Kidney (tissue), 14 donors: ENCODE results near the gene HHIPL2. TPM values are rescaled to one million over a fixed set of nuclear protein-coding genes. Genes with fewer than 3 reads are reported as not detected.

Experiments
- DNase-seq, 5 donors: peaks; one replicate each; pipeline ENCODE4 v3.0.0-alpha.2; 2013 to 2020
- FAIRE-seq: peaks from 2 replicates; lab custom pipeline; 2012; peaks lifted over from hg19 to GRCh38; lab: Jason Lieb, UNC
- H3K27ac ChIP-seq, 2 donors: one replicate each; pipeline ENCODE4 v1.7.0; 2013; ENCODE audit warnings: low read depth in 2 of 2, low read length in 2 of 2, inconsistent platforms in 1 of 2
- H3K27me3 ChIP-seq: one replicate; pipeline ENCODE4 v1.7.1; 2013; ENCODE audit warnings: low read length, inconsistent platforms; ENCODE audit not compliant: control insufficient read depth, insufficient read depth
- H3K36me3 ChIP-seq, 3 donors: one replicate each; pipeline versions ENCODE4 v1.7.0 to v1.7.1; 2013; ENCODE audit warnings: low read length in 3 of 3, control low read depth in 1 of 3, inconsistent platforms in 1 of 3; ENCODE audit not compliant: insufficient read depth in 3 of 3, control insufficient read depth in 2 of 3
- H3K4me1 ChIP-seq, 3 donors: one replicate each; pipeline versions ENCODE4 v1.7.0 to v1.7.1; 2013; ENCODE audit warnings: low read length in 3 of 3, inconsistent platforms in 1 of 3, low read depth in 1 of 3; ENCODE audit not compliant: control insufficient read depth in 2 of 3, insufficient read depth in 2 of 3
- H3K4me3 ChIP-seq, 3 donors: one replicate each; pipeline versions ENCODE4 v1.7.0 to v1.8.1; 2013; ENCODE audit warnings: low read length in 3 of 3, control low read depth in 1 of 3, inconsistent platforms in 1 of 3
- H3K9ac ChIP-seq, 3 donors: one replicate each; pipeline versions ENCODE4 v1.7.0 to v1.7.1; 2013; ENCODE audit warnings: low read length in 3 of 3, control low read depth in 1 of 3, inconsistent platforms in 1 of 3
- H3K9me3 ChIP-seq, 3 donors: one replicate each; pipeline versions ENCODE4 v1.7.0 to v1.7.1; 2013; ENCODE audit warnings: low read length in 3 of 3, control low read depth in 1 of 3, inconsistent platforms in 1 of 3; ENCODE audit not compliant: control insufficient read depth in 2 of 3, insufficient read depth in 1 of 3
- intact Hi-C: fragments of 100-400 bp; cut with DNase I; formaldehyde crosslinking; loops from one replicate; pipeline ENCODE4 v1.11.1; 2022
- polyA plus RNA-seq: library from polyadenylated mRNA; stranded (reverse); fragments of 350-450 nt; fragmentation: Illumina TruSeq; extraction: RNeasy Lipid Tissue Mini Kit (QIAGEN cat#74804); gene quantifications from one replicate; pipeline ENCODE4 v1.2.3, GENCODE V29; 2014; ENCODE audit warnings: low read depth, low replicate concordance; ENCODE audit not compliant: insufficient read depth
- total RNA-seq: library from RNA; stranded (reverse); fragmentation: NEBNext Ultra II Directional; extraction: Animal tissue kit (Norgen Biotek cat#: 25700); gene quantifications from one replicate; pipeline ENCODE4 v1.2.1, GENCODE V29; 2021
- TF ChIP-seq, protein P1 (sequence below): IDR thresholded peaks from 3 replicates; pipeline ENCODE4 v1.5.1; 2012; ENCODE audit warnings: mild to moderate bottlenecking, moderate library complexity, borderline replicate concordance; ENCODE audit not compliant: insufficient read depth; ENCODE audit errors: extremely low read depth
- donor health status: control.
- donor health status: control.
- donor health status: control.
- donor health status: control.
- donor health status: control.
- donor health status: DM: yes; HTN: yes; CAD: no.
- donor health status: Normal renal cell carcinoma (clear cell type).

The HHIPL2 gene
- total and polyA plus RNA-seq, 2 donors from 2014 or later: 0.09 TPM; not detected in 1

DNA sequence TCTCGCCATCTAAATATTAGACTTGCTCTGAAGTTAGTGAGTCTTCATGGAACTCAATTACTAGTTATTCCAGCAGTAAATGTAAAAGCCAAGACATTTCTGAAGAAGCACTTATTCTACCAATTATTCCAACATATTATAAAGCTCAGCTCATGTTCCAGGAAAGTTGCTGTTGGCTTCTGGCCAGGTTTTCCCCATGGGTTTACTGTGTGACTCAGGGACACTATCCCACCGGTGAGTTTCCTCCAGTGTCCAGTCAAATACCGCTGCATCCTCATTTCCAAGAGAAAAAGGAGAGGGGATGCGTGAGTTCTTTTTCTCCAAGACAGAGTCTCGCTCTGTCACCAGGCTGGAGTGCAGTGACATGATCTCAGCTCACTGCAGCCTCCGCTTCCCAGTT lies 9.2 kb upstream of the HHIPL2 start:
- Histone ChIP-seq H3K4me1 (no peaks in the 10 kb centered on the region), H3K27me3 (no peaks in the 10 kb centered on the region), H3K27ac (no peak overlapping the region), H3K9me3 (no peaks in the 10 kb centered on the region), H3K36me3 (peaks cover 4 to 11% (median 8%) of the 10 kb centered on the region in 3 donors), H3K4me3 (no peak overlapping the region), H3K9ac (no peak overlapping the region)
- DNase-seq (no peak), FAIRE-seq (no peak)
- TF ChIP-seq, protein P1, sequence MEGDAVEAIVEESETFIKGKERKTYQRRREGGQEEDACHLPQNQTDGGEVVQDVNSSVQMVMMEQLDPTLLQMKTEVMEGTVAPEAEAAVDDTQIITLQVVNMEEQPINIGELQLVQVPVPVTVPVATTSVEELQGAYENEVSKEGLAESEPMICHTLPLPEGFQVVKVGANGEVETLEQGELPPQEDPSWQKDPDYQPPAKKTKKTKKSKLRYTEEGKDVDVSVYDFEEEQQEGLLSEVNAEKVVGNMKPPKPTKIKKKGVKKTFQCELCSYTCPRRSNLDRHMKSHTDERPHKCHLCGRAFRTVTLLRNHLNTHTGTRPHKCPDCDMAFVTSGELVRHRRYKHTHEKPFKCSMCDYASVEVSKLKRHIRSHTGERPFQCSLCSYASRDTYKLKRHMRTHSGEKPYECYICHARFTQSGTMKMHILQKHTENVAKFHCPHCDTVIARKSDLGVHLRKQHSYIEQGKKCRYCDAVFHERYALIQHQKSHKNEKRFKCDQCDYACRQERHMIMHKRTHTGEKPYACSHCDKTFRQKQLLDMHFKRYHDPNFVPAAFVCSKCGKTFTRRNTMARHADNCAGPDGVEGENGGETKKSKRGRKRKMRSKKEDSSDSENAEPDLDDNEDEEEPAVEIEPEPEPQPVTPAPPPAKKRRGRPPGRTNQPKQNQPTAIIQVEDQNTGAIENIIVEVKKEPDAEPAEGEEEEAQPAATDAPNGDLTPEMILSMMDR: no peak
- intact Hi-C loops: no loop called here

DNA sequence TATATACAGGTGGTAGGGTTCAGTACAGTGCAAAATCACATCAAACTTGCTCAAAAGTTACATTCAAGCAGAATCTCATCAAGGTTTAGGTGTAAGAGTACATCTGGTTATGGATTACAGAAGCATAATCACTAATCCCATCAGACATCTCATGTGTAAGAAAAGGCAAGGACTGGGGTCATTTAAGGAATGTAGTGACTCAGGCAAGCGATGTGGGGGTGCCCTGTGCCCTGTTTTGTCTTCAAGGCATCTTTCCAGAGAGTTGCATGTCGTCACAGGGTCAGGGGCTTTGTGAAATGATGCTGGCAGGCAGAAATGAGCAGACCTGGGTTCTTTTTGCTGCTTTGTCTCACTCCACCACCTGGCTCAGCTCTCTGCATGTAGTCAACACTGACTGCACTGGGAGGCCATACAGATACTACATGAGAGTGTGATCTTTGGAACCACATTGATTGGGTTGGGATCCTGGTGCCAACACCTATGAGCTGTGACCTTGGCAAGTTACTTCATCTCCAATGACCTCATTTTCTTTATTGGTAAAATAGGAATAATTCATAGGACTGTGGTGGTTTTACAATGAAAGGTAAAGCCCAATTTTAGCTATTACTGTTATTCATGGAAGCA lies 8.2 kb upstream of the HHIPL2 start:
- FAIRE-seq (no peak), DNase-seq (no peak)
- no peak overlapping the region for H3K4me3 ChIP-seq
- no peaks in the 10 kb centered on the region for H3K4me1 ChIP-seq
- no peak overlapping the region for H3K9ac ChIP-seq
- H3K36me3 ChIP-seq: peaks cover 0 to 11% (median 8%) of the 10 kb centered on the region in 3 donors
- H3K27me3 ChIP-seq: no peaks in the 10 kb centered on the region
- intact Hi-C loops: no loop called here
- no peak overlapping the region for H3K27ac ChIP-seq
- TF ChIP-seq, protein P1: no peak
- no peaks in the 10 kb centered on the region for H3K9me3 ChIP-seq

DNA sequence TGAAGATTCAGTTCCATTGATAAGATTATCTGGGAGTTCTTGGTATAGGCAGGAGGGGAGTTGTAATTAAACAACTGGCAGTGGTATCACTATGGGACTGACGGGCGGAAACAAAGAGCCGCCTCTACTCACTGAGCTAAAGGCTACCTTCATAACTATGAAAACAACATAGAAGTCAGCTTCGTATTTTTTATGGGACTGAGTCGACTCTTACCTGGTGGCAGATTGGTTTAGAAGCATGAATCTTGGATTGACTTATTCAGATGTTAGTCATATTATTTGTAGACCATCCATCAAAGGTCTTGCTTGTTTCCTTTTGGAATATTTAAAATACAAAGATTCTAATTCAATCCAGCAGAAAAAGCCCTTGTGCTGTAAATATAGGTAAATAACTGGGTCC lies 6.3 kb upstream of the HHIPL2 start:
- Histone ChIP-seq H3K4me3 (no peak overlapping the region), H3K9me3 (no peaks in the 10 kb centered on the region), H3K27ac (no peak overlapping the region), H3K27me3 (no peaks in the 10 kb centered on the region), H3K9ac (no peak overlapping the region), H3K36me3 (peaks cover 0 to 10% (median 5%) of the 10 kb centered on the region in 3 donors), H3K4me1 (no peaks in the 10 kb centered on the region)
- intact Hi-C loops: no loop called here
- DNase-seq (no peak), FAIRE-seq (no peak)
- TF ChIP-seq, protein P1: no peak

DNA sequence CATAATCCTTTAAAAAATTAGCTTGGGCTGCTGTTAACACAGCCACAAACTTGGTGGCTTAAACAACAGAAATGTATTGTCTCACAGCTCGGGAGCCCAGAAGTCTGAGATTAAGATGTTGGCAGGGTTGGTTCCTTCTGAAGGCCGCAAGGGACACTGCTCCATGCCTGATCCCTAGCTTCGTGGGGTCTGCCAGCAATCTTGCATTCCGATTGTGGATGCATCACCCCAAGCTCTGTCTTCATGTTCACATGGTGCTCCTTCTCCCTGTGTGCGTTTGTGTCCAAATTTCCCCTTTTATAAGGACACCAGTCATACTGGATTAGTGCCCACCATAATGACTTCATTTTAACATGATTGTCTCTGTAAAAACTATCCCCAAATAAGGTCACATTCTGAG lies 5.0 kb upstream of the HHIPL2 start:
- H3K27ac ChIP-seq: no peak overlapping the region
- DNase-seq: no peak
- no peaks in the 10 kb centered on the region for H3K4me1 ChIP-seq
- H3K27me3 ChIP-seq: no peaks in the 10 kb centered on the region
- no peak overlapping the region for H3K9ac ChIP-seq
- no peaks in the 10 kb centered on the region for H3K9me3 ChIP-seq
- intact Hi-C loops: no loop called here
- no peak for FAIRE-seq
- TF ChIP-seq, protein P1: no peak
- H3K4me3 ChIP-seq: no peak overlapping the region
- H3K36me3 ChIP-seq: peaks cover 0 to 7% (median 5%) of the 10 kb centered on the region in 3 donors
